Karpas-422 (cell line): ENCODE data around the gene CPNE6. TPM values are rescaled to one million over a fixed set of nuclear protein-coding genes. Genes with fewer than 3 reads are reported as not detected.

Experiments used
- DNase-seq: peaks from one replicate; pipeline ENCODE4 v3.0.0-alpha.2; 2015
- H2AFZ ChIP-seq: fragments of 200-600 bp; sonication (generic); 2 replicates; pipeline ENCODE4 v1.6.1; 2014; ENCODE audit warnings: antibody characterized with exemption, low read length, mixed read lengths
- H3K27ac ChIP-seq: fragments of 200-600 bp; sonication (generic); 2 replicates; pipeline ENCODE4 v1.5.1; 2014; ENCODE audit warnings: mild to moderate bottlenecking, low read length, moderate library complexity
- H3K27me3 ChIP-seq: fragments of 200-600 bp; sonication (generic); 2 replicates; pipeline ENCODE4 v1.6.1; 2014; ENCODE audit warnings: low read length, mixed read lengths
- H3K36me3 ChIP-seq: fragments of 200-600 bp; sonication (generic); 2 replicates; pipeline ENCODE4 v1.6.1; 2014; ENCODE audit warnings: low read length, mixed read lengths; ENCODE audit not compliant: insufficient read depth
- H3K4me1 ChIP-seq: fragments of 200-600 bp; sonication (generic); 2 replicates; pipeline ENCODE4 v1.6.1; 2014; ENCODE audit warnings: mild to moderate bottlenecking, low read length, mixed read lengths
- H3K4me2 ChIP-seq: fragments of 200-600 bp; sonication (generic); 2 replicates; pipeline ENCODE4 v1.6.1; 2014; ENCODE audit warnings: low read length, low read depth, mild to moderate bottlenecking; ENCODE audit not compliant: poor library complexity, severe bottlenecking
- H3K4me3 ChIP-seq: fragments of 200-600 bp; sonication (generic); 2 replicates; pipeline ENCODE4 v1.5.1; 2014; ENCODE audit warnings: mild to moderate bottlenecking, antibody characterized with exemption, low read length, mixed read lengths
- H3K79me2 ChIP-seq: fragments of 200-600 bp; sonication (generic); 2 replicates; pipeline ENCODE4 v1.6.1; 2014; ENCODE audit warnings: mild to moderate bottlenecking, low read length, mixed read lengths
- H3K9ac ChIP-seq: fragments of 200-600 bp; sonication (generic); 2 replicates; pipeline ENCODE4 v1.6.0; 2014; ENCODE audit warnings: low read length
- H3K9me2 ChIP-seq: fragments of 200-600 bp; sonication (generic), shearing (Covaris generic); replicated peaks from 2 replicates; pipeline ENCODE4 v1.6.0; 2014; ENCODE audit warnings: mild to moderate bottlenecking, low read length, moderate library complexity; ENCODE audit not compliant: insufficient read depth
- H3K9me3 ChIP-seq: fragments of 300-700, 200-600 bp; sonication (generic); 2 replicates; pipeline ENCODE4 v1.6.1; 2014; ENCODE audit warnings: low read length, mixed read lengths
- H4K20me1 ChIP-seq: fragments of 200-600 bp; sonication (generic); 2 replicates; pipeline ENCODE4 v1.6.1; 2014; ENCODE audit warnings: mild to moderate bottlenecking, antibody characterized with exemption, low read length, low read depth; ENCODE audit not compliant: insufficient read depth
- total RNA-seq: library from RNA; depleted of rRNA; stranded (reverse); fragments of >200 nt; shearing (Covaris generic); gene quantifications from 2 replicates; pipeline ENCODE4 v1.2.3, GENCODE V29; 2014; ENCODE audit warnings: low replicate concordance

The CPNE6 gene
- total RNA-seq, 1 experiment from 2014 or later = 1.3 TPM

DNA sequence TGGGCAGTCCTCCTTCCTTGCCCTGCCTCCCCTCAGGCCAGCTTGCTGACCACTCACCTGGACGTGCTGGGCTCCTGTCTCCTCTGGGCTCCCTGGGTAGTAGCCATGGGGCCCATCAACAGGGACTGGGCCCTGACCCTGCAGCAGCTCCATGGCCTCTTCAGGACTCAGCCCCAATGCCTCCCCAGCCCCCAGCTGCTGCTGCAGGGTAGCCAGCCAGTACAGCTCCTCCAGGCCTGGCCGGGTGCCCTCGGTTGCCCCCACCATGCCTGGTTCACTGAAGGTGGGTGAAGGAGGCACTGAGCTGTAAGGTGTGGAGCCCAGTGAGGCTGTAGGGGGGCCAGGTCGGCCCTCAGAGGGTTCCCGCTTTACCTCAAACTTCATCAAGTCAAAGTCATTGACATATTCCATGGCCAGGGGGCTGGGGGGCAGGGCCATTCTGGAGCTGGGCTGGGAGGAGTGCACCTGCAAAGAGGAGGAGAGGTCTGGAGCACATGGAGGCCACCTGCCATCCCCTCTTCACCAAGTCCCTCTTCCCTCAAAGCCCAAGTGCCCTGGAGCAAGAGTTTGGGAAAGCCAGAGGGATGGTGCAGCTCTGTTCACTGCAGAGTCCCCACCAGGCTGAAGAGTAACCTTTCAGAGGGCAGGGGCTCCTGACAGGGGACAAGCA, 11.2 kb downstream of the CPNE6 start:
- Histone ChIP-seq H4K20me1 (no peaks in the 10 kb centered on the region), H3K9me2 (no peaks in the 10 kb centered on the region), H3K4me1 (peaks cover 34% of the 10 kb centered on the region), H3K4me2 (no peak overlapping the region), H2AFZ (no peak overlapping the region), H3K4me3 (no peak overlapping the region), H3K9me3 (no peaks in the 10 kb centered on the region), H3K36me3 (no peaks in the 10 kb centered on the region), H3K79me2 (no peaks in the 10 kb centered on the region), H3K9ac (no peak overlapping the region), H3K27ac (no peak overlapping the region), H3K27me3 (no peaks in the 10 kb centered on the region)
- DNase-seq = no peak

DNA sequence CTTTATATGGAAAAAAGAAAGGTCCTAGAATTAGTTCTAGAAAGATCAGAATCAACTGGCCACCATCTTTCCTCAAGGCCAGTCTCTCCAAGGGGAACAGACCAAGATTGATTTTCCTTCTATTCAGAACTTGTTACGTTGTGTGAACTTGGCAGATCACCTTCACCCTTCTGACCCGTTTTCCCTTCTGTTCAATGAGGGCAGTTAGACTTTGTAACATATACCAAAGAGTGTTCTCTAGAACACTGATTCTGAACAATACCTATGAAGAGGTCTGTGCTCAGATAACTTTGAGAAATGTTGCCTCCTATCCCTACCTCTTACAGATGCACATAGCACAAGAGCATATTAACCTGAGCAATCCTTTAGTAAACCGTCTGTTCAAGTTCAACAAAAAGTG, 12.1 kb downstream of the CPNE6 start:
- DNase-seq = no peak
- H3K27me3 ChIP-seq = no peaks in the 10 kb centered on the region

DNA sequence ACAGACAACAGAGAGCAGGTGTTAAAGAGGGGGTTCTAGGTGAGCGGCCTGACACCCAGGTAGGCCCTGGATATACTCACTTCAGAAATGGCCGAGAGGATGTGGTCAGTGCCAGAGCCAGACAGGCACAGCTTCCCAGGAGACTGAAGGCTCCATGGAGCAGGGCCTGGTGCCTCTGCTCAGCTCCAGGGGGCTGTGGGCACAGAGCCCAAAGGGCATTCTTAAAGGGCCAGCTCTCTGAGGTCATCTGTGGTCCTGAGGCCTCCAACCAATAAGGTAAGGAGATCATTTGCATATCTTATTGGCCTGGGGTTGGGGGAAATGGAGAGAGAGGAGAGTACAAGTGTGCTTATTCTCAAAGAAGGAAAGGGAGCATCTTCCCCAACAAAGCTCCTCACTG, 13.1 kb downstream of the CPNE6 start:
- H3K9ac ChIP-seq = no peak overlapping the region
- no peaks in the 10 kb centered on the region for H3K36me3 ChIP-seq
- no peaks in the 10 kb centered on the region for H3K27me3 ChIP-seq
- no peaks in the 10 kb centered on the region for H3K9me2 ChIP-seq
- H3K27ac ChIP-seq = no peak overlapping the region
- H2AFZ ChIP-seq = no peak overlapping the region
- no peaks in the 10 kb centered on the region for H4K20me1 ChIP-seq
- H3K4me3 ChIP-seq = no peak overlapping the region
- H3K4me2 ChIP-seq = no peak overlapping the region
- H3K79me2 ChIP-seq = no peaks in the 10 kb centered on the region
- H3K4me1 ChIP-seq = peaks cover 23% of the 10 kb centered on the region
- no peaks in the 10 kb centered on the region for H3K9me3 ChIP-seq
- DNase-seq = no peak

More for the DNA sequence above, 12.1 kb downstream of the CPNE6 start:
- Histone ChIP-seq H3K9ac (no peak overlapping the region), H2AFZ (no peak overlapping the region), H3K9me2 (no peaks in the 10 kb centered on the region), H4K20me1 (no peaks in the 10 kb centered on the region), H3K36me3 (no peaks in the 10 kb centered on the region), H3K4me1 (peaks cover 25% of the 10 kb centered on the region), H3K4me3 (no peak overlapping the region), H3K9me3 (no peaks in the 10 kb centered on the region), H3K4me2 (no peak overlapping the region), H3K79me2 (no peaks in the 10 kb centered on the region), H3K27ac (no peak overlapping the region)

DNA sequence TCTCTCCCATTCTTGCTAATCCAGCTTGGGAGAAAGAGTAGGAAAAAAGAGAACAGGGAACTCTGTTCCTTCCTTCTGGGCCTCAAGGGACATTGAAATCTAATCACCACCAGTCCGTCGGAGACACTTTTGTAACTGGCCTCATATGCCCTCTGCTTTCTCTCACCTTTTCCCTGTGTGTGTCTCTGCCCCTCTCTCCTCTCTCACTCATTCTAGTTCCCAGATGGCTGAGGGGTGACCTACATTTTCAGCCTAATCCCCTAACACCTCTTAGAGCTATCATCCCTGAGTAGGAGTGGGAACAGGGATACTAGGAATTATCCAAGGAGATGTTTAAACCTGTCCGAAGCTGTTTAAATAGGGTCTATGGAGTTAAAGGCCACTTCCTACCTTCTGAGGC, 13.9 kb downstream of the CPNE6 start:
- Histone ChIP-seq H3K9me3 (no peaks in the 10 kb centered on the region), H3K9me2 (no peaks in the 10 kb centered on the region), H3K4me2 (no peak overlapping the region), H3K27me3 (no peaks in the 10 kb centered on the region), H3K79me2 (no peaks in the 10 kb centered on the region), H3K4me3 (no peak overlapping the region), H4K20me1 (no peaks in the 10 kb centered on the region), H3K27ac (no peak overlapping the region), H3K36me3 (no peaks in the 10 kb centered on the region), H3K9ac (no peak overlapping the region), H2AFZ (no peak overlapping the region), H3K4me1 (peaks cover 17% of the 10 kb centered on the region)
- no peak for DNase-seq

DNA sequence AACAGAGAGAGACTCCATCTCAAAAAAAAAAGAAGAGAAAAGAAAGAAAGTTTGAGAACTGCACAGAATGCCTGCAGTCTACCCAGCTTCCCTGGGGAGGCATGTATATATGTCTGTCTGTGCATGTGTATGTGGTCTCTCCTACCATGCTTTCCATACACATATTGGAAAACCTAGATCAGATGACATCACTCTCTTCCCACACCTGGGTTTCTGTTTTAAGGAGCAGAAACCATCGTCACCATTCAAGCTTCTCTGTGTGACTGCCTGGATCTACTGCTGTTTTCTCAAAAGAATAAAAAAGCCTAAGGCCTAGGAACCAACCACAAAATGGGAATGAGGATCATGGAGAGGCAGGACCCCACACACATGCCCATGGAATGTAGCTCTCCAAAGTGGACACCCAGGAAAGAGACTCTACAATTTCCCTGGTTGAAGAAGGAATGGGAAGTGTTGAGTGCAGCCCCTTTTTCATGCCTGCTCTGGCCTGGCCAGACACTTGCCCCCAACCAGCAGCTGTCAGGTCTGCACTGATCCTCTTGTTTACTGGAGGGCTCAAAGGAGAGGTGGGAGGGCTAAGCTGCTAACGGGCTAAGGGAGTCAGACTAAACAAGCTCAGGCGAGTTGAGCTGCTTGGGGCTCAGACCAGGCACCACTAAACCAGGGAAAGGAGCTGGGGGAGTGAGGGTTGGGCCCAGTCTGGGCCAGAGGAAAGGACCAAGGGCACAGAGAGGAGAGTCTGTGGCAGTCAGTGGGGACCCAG, 15.0 kb downstream of the CPNE6 start:
- no peaks in the 10 kb centered on the region for H3K27me3 ChIP-seq
- H3K9me3 ChIP-seq = no peaks in the 10 kb centered on the region
- no peaks in the 10 kb centered on the region for H3K79me2 ChIP-seq
- H2AFZ ChIP-seq = no peak overlapping the region
- no peak overlapping the region for H3K4me3 ChIP-seq
- H3K27ac ChIP-seq = no peak overlapping the region
- H4K20me1 ChIP-seq = no peaks in the 10 kb centered on the region
- no peaks in the 10 kb centered on the region for H3K36me3 ChIP-seq
- no peak for DNase-seq
- peaks cover 14% of the 10 kb centered on the region for H3K4me1 ChIP-seq
- no peaks in the 10 kb centered on the region for H3K9me2 ChIP-seq
- H3K9ac ChIP-seq = no peak overlapping the region
- H3K4me2 ChIP-seq = no peak overlapping the region

DNA sequence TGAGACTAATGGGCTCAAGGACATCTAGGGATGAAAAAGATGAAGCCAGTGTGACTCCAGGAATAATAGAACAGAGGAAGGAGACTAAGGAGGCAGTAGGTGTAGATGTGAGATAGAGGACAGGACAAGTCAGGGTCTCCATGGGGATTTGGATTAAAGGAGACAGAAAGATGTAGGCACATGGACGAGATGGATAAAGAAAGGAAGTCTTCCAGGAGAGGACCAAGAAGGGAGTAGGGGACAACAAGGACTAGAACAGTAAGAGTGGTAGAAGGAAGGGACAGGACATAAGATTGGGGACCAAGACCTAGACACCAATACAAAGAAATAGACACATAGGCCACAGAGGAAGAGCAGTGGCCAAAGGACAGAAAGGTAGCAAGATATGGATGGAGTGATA, 15.6 kb downstream of the CPNE6 start:
- no peak overlapping the region for H3K4me3 ChIP-seq
- H3K27me3 ChIP-seq = no peaks in the 10 kb centered on the region
- H4K20me1 ChIP-seq = no peaks in the 10 kb centered on the region
- DNase-seq = no peak
- no peak overlapping the region for H2AFZ ChIP-seq
- no peaks in the 10 kb centered on the region for H3K79me2 ChIP-seq
- H3K4me1 ChIP-seq = peaks cover 7% of the 10 kb centered on the region
- no peaks in the 10 kb centered on the region for H3K9me3 ChIP-seq
- H3K27ac ChIP-seq = no peak overlapping the region
- no peaks in the 10 kb centered on the region for H3K9me2 ChIP-seq
- H3K4me2 ChIP-seq = no peak overlapping the region
- H3K36me3 ChIP-seq = no peaks in the 10 kb centered on the region
- no peak overlapping the region for H3K9ac ChIP-seq

DNA sequence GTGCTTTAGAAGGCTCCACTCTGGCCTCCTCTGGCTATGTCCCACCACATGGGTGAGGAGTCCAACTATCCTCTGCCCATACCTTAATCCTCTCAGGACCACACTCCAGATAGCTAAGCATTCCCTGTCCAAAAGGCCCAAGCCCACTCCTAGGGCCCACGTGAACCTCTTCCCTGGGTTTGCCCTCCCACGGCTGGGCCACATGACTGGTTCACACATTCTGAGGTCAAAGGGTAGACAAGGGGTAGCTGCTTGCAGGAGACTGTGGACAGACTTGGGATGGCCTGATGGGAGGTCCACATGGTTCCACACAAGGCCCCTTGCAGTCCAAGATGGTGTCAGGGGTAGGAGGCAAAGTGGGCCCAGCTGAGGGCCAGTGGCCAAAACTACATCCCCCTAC, 16.7 kb downstream of the CPNE6 start:
- Histone ChIP-seq H3K9me3 (no peaks in the 10 kb centered on the region), H4K20me1 (no peaks in the 10 kb centered on the region), H3K79me2 (no peaks in the 10 kb centered on the region), H2AFZ (no peak overlapping the region), H3K27me3 (no peaks in the 10 kb centered on the region), H3K4me3 (no peak overlapping the region), H3K4me1 (peaks cover 11% of the 10 kb centered on the region), H3K9me2 (no peaks in the 10 kb centered on the region), H3K27ac (no peak overlapping the region), H3K9ac (no peak overlapping the region), H3K36me3 (no peaks in the 10 kb centered on the region), H3K4me2 (no peak overlapping the region)
- no peak for DNase-seq

DNA sequence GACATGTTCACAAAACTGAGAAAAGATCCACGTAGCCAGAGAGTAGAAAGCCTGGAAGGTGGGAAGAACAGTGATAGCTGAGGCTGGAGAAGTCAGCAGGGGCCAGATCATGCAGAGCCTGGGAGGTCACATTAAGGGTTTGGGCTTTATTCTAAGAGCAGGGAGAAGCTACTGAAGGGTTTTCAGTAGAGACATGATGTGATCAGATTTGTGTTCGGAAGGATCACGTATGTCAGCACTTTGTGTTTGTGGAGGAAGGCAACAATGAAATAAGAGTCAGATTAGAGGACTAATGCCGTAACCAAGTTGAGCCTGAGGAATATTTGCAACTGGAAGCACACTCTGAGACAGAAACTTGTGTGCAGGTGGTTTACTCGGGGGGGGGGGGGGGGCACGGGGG, 18.5 kb downstream of the CPNE6 start:
- H3K9me3 ChIP-seq = no peaks in the 10 kb centered on the region
- H3K4me3 ChIP-seq = no peak overlapping the region
- no peaks in the 10 kb centered on the region for H4K20me1 ChIP-seq
- H3K36me3 ChIP-seq = no peaks in the 10 kb centered on the region
- no peak for DNase-seq
- no peaks in the 10 kb centered on the region for H3K9me2 ChIP-seq
- peaks cover 7% of the 10 kb centered on the region for H3K79me2 ChIP-seq
- H3K4me1 ChIP-seq = peaks cover 19% of the 10 kb centered on the region
- no peak overlapping the region for H2AFZ ChIP-seq
- H3K4me2 ChIP-seq = no peak overlapping the region
- H3K27me3 ChIP-seq = no peaks in the 10 kb centered on the region
- no peak overlapping the region for H3K9ac ChIP-seq
- no peak overlapping the region for H3K27ac ChIP-seq
